Raji (cell line): ENCODE data around the gene BRD8.

ENCODE experiments used
- POLR2A ChIP-seq: IDR thresholded peaks from 2 replicates; pipeline ENCODE4 v1.6.1; 2011; ENCODE audit warnings: low read depth, low read length, control low read depth; ENCODE audit not compliant: insufficient read depth

BRD8 gene

DNA sequence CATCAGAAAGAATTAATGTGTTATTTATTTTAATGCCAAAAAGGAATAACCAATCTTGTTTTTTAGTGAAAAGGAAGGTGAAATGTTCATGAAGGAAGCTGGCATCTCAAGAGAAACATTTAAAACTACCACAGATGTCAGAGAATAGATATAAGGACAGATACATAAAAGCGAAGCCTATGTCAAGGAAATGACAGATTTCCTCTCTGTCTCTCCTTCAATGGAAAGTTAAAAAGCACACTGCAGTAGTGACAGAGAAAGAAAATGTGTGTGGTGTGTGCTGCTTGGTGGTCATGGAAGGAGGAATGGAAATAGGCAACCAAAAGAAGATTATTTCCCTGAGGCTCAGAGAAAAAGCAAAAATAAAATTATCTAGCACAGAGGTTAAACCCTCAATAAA, 85.4 kb downstream of the BRD8 start:
- no peak for TF ChIP-seq POLR2A

DNA sequence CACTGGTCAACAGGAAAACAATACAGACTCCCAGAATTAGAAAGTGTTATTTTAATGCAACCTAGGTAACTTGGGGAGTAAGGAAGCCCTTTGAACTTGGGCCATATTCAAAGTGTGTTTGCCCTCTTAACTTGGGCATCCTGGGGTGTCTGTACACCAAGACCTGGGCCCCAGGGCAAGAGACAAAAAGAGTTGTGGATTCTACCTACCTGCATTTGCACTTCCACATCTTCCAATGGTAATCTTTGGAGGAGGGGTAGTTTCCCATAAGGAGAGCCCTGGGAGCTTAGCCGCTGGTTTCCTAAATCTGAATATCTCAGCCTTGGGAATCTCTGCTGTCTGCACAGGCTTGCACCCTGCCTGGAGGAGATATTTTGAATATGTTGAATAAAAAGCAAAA, 86.1 kb downstream of the BRD8 start:
- TF ChIP-seq POLR2A: no peak

DNA sequence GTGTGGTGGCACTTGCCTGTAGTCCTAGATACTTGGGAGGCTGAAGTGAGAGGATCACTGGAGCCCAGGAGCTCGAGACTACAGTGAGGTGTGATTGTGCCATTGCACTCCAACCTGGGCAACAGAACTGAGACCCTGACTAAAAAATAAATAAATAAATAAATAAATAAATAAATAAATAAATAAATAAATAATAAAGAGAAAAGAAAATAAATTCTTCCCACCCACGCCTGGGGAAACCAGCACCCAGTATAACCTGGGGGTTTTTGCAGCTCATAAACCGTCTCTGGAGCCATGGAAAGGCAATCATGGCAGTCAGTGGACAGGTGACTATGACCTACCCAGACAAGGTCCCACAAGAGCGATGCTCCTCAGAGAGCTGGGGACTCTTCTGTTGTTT, 86.7 kb downstream of the BRD8 start:
- no peak for TF ChIP-seq POLR2A
